ENCODE measurements around the gene MDK. TPM values are rescaled to one million over a fixed set of nuclear protein-coding genes. Genes with fewer than 3 reads are reported as not detected.

Gene MDK
- total RNA-seq, 4 donors from 2014 or later, result 34.4 to 309 (median 180) TPM

GRCh38 chr11:46333394-46333947, 48.0 kb upstream of the MDK start:
- TF ChIP-seq POLR2A (IDR thresholded peaks at IDR 0.05) (no peak), EP300 (IDR thresholded peaks at IDR 0.05; ENCODE audit: low read depth) (no peak), POLR2AphosphoS5 (IDR thresholded peaks at IDR 0.05) (no peak), CTCF (IDR thresholded peaks at IDR 0.05) (no peak)
- intact Hi-C loops (cut with DNase I; ENCODE audit: low total_unique reads) (no loop called here), in situ Hi-C loops (cut with MboI; ENCODE audit: low pct_ligation_motif_present in 1 of 4, low pct_unique_long_range_greater_than_20kb in 1 of 4, low sequenced_read_pairs in 3 of 4) (no loop called here)
- no peaks in the 10 kb centered on the region for H3K9me3 ChIP-seq
- H3K4me3 ChIP-seq, result peak overlapping the region in 3 of 4 donors; percentile 24 to 51 (median 42)
- H3K36me3 ChIP-seq, result no peaks in the 10 kb centered on the region
- H3K27me3 ChIP-seq, result peaks cover 64% of the 10 kb centered on the region
- no peak overlapping the region for H3K27ac ChIP-seq
- peaks cover 8 to 23% (median 16%) of the 10 kb centered on the region in 4 donors for H3K4me1 ChIP-seq
- no peak for DNase-seq
- 11 to 12% methylated on average over 5 to 25 of the region's 25 CpGs for WGBS, 2 donors (ENCODE audit: low coverage in 1 of 2)

DNA sequence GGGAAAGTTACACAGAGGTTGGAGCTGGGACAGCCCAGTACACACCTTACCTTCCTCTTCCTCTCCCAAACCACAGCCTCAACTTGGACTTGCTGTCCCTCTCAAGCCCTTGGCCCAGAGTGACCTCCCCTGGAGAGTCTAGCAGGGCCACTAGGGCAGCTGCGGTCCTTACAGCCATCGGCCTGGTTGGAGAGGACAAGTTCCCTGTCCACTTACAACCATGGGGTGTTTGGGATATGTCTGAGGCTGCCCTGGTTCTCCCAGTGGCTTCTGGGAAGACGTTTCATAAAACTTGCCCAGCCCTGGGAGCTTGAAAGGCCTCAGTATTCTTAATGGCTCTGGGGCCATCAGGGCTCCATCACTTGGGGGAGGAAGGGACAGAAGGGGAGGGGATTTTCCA, 47.3 kb upstream of the MDK start:
- H3K27ac ChIP-seq, result no peak overlapping the region
- H3K27me3 ChIP-seq, result peaks cover 58% of the 10 kb centered on the region
- TF ChIP-seq POLR2AphosphoS5 (IDR thresholded peaks at IDR 0.05), result no peak
- TF ChIP-seq CTCF (IDR thresholded peaks at IDR 0.05), result no peak
- TF ChIP-seq POLR2A (IDR thresholded peaks at IDR 0.05), result no peak
- no peak for TF ChIP-seq EP300 (IDR thresholded peaks at IDR 0.05; ENCODE audit: low read depth)
- no peak overlapping the region for H3K4me3 ChIP-seq
- H3K36me3 ChIP-seq, result no peaks in the 10 kb centered on the region
- no peaks in the 10 kb centered on the region for H3K9me3 ChIP-seq
- in situ Hi-C loops (cut with MboI; ENCODE audit: low pct_ligation_motif_present in 1 of 4, low pct_unique_long_range_greater_than_20kb in 1 of 4, low sequenced_read_pairs in 3 of 4) (no loop called here), intact Hi-C loops (cut with DNase I; ENCODE audit: low total_unique reads) (no loop called here)
- H3K4me1 ChIP-seq, result peaks cover 8 to 30% (median 19%) of the 10 kb centered on the region in 4 donors
- no peak for DNase-seq
- WGBS, 2 donors (ENCODE audit: low coverage in 1 of 2), result 93% methylated on average over 3 of the region's 3 CpGs; no CpG with 5 or more reads in 1 of the 2 donors

GRCh38 chr11:46335271-46335670, 46.2 kb upstream of the MDK start:
- intact Hi-C loops (cut with DNase I; ENCODE audit: low total_unique reads) (no loop called here), in situ Hi-C loops (cut with MboI; ENCODE audit: low pct_ligation_motif_present in 1 of 4, low pct_unique_long_range_greater_than_20kb in 1 of 4, low sequenced_read_pairs in 3 of 4) (no loop called here)

More at GRCh38 chr11:46335271-46335670, 46.2 kb upstream of the MDK start:
- Histone ChIP-seq H3K4me3 (no peak overlapping the region), H3K27ac (no peak overlapping the region), H3K27me3 (peaks cover 48% of the 10 kb centered on the region), H3K9me3 (no peaks in the 10 kb centered on the region), H3K4me1 (peaks cover 14 to 37% (median 19%) of the 10 kb centered on the region in 4 donors), H3K36me3 (no peaks in the 10 kb centered on the region)
- TF ChIP-seq CTCF (IDR thresholded peaks at IDR 0.05), result no peak
- TF ChIP-seq POLR2AphosphoS5 (IDR thresholded peaks at IDR 0.05), result no peak
- no peak for TF ChIP-seq EP300 (IDR thresholded peaks at IDR 0.05; ENCODE audit: low read depth)
- no peak for TF ChIP-seq POLR2A (IDR thresholded peaks at IDR 0.05)
- 90 to 92% methylated on average over 5 to 6 of the region's 6 CpGs for WGBS, 2 donors (ENCODE audit: low coverage in 1 of 2)
- no peak for DNase-seq

All from transverse colon (tissue), 4 donors.